Measurements from ENCODE around the gene BRD3.

Gene BRD3

GRCh38 chr9:133981589-133981957, 86.3 kb downstream of the BRD3 start:
- TF ChIP-seq CTCF (conservative IDR thresholded peaks at IDR 0.05; ENCODE audit: low read length) (no peak), EZH2phosphoT487 (IDR thresholded peaks at IDR 0.05; ENCODE audit: borderline replicate concordance) (no peak)
- Histone ChIP-seq H2AFZ (ENCODE audit: low read length) (no peak overlapping the region), H3K4me3 (ENCODE audit: low read length, poor library complexity, severe bottlenecking) (no peak overlapping the region), H3K79me2 (ENCODE audit: insufficient read depth, low read length) (peaks cover 79% of the 10 kb centered on the region), H3K9me2 (replicated peaks; ENCODE audit: low read depth, low read length) (no peaks in the 10 kb centered on the region), H3K9me3 (ENCODE audit: insufficient read depth, low read depth, low read length) (no peaks in the 10 kb centered on the region), H3F3A (ENCODE audit: low read depth) (no peaks in the 10 kb centered on the region), H4K20me1 (ENCODE audit: insufficient read depth, low read length, poor library complexity, severe bottlenecking) (peaks cover 3% of the 10 kb centered on the region), H3K4me1 (ENCODE audit: insufficient read depth, low read length, poor library complexity, severe bottlenecking) (no peaks in the 10 kb centered on the region), H3K4me2 (ENCODE audit: low read depth, low read length, poor library complexity, severe bottlenecking) (no peak overlapping the region), H3K36me3 (ENCODE audit: insufficient read depth, low read length) (no peaks in the 10 kb centered on the region), H3K27me3 (ENCODE audit: insufficient read depth, low read length, poor library complexity, severe bottlenecking) (no peaks in the 10 kb centered on the region), H3K9ac (ENCODE audit: low read depth, low read length, poor library complexity, severe bottlenecking) (no peak overlapping the region)

GRCh38 chr9:133980864-133981588, 86.8 kb downstream of the BRD3 start:
- H3K79me2 ChIP-seq (ENCODE audit: insufficient read depth, low read length): peaks cover 79% of the 10 kb centered on the region; the same call in 1 of the 2 replicates

More at GRCh38 chr9:133980864-133981588, 86.8 kb downstream of the BRD3 start:
- Histone ChIP-seq H3K36me3 (ENCODE audit: insufficient read depth, low read length) (no peaks in the 10 kb centered on the region), H3K27me3 (ENCODE audit: insufficient read depth, low read length, poor library complexity, severe bottlenecking) (no peaks in the 10 kb centered on the region), H3F3A (ENCODE audit: low read depth) (no peaks in the 10 kb centered on the region), H3K4me1 (ENCODE audit: insufficient read depth, low read length, poor library complexity, severe bottlenecking) (no peaks in the 10 kb centered on the region), H3K9me3 (ENCODE audit: insufficient read depth, low read depth, low read length) (no peaks in the 10 kb centered on the region), H3K9ac (ENCODE audit: low read depth, low read length, poor library complexity, severe bottlenecking) (no peak overlapping the region), H3K9me2 (replicated peaks; ENCODE audit: low read depth, low read length) (no peaks in the 10 kb centered on the region), H3K4me3 (ENCODE audit: low read length, poor library complexity, severe bottlenecking) (no peak overlapping the region), H2AFZ (ENCODE audit: low read length) (no peak overlapping the region), H3K4me2 (ENCODE audit: low read depth, low read length, poor library complexity, severe bottlenecking) (no peak overlapping the region), H4K20me1 (ENCODE audit: insufficient read depth, low read length, poor library complexity, severe bottlenecking) (peaks cover 3% of the 10 kb centered on the region)
- TF ChIP-seq CTCF (conservative IDR thresholded peaks at IDR 0.05; ENCODE audit: low read length) (no peak), EZH2phosphoT487 (IDR thresholded peaks at IDR 0.05; ENCODE audit: borderline replicate concordance) (no peak)
